ENCODE results near the gene MYO5B.

GRCh38 chr18:50038448-50038847 is 156.5 kb downstream of the MYO5B start:
- TF ChIP-seq CTCF (IDR thresholded peaks at IDR 0.05; ENCODE audit: borderline replicate concordance, extremely low read depth, low read length, poor library complexity, severe bottlenecking) (no peak), EZH2 (IDR thresholded peaks at IDR 0.05; ENCODE audit: borderline replicate concordance, low read depth, low read length, severe bottlenecking) (no peak)

Measured in DND-41 (cell line).